Measurements from ENCODE around the gene MYRF. TPM values are rescaled to one million over a fixed set of nuclear protein-coding genes. Genes with fewer than 3 reads are reported as not detected.

MYRF gene
- total and polyA plus RNA-seq, 2 donors (not counting 1 experiment from before 2014, with no cell fraction given) = 0.27 to 0.34 TPM

DNA sequence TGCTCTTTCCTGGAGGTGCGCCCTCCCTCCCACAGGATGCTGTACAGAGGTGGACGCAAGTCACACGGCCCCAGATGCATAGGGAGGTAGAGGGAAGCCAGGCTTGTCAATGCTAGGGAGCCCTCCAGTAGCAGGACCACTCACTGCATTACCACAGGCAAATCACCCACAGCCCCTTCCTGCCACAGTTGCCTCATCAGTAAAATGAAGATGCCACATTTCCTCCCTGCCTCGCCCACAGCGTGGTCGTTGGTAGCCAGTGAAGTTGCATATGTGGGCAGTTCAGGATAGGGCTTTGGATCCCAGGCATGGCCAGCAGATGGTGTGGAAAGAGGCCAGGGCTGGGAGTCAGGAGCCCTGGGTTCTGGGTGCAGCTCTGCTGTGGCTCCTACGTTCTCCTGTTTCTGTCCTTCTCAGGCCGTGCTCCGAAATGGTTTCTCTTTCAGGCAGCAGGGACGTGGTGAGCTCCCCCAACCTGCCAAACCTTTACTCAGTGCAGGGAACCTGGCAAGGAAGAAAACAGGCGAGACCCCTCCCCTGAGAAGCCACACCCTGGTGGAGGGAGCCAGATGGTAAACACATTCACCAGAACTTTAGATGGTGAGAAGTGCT, 49.6 kb upstream of the MYRF start:
- H3K9ac ChIP-seq (ENCODE audit: low read length) = no peak overlapping the region
- DNase-seq (no peak), ATAC-seq (ENCODE audit: low read depth) (no peak)
- Mint-ChIP-seq H3K4me1 (peaks cover 1% of the 10 kb centered on the region), H3K27me3 (peaks cover 15% of the 10 kb centered on the region), H3K4me3 (no peak overlapping the region), H3K27ac (no peak overlapping the region), H3K9me3 (ENCODE audit: insufficient read depth) (no peaks in the 10 kb centered on the region)
- H3K27ac ChIP-seq (ENCODE audit: low read length in 2 of 2) = no peak overlapping the region
- H3K9me3 ChIP-seq (ENCODE audit: control extremely low read depth in 1 of 3, control insufficient read depth in 2 of 3, insufficient read depth in 1 of 3, low read length in 2 of 3) = peaks cover 0 to 2% (median 0%) of the 10 kb centered on the region in 3 donors
- H3K4me3 ChIP-seq (ENCODE audit: control extremely low read depth in 1 of 5, extremely low read depth in 1 of 5, insufficient read depth in 1 of 5, low read depth in 2 of 5, low read length in 4 of 5) = no peak overlapping the region
- no peaks in the 10 kb centered on the region for H3K79me2 ChIP-seq (ENCODE audit: control insufficient read depth, insufficient read depth, low read length)
- TF ChIP-seq CTCF (IDR thresholded peaks at IDR 0.05) = no peak
- no peak for TF ChIP-seq EZH2 (IDR thresholded peaks at IDR 0.05; ENCODE audit: borderline replicate concordance, insufficient read depth, low read depth, low read length, poor library complexity, severe bottlenecking)
- ChIA-PET CTCF (no interaction called here), POLR2A (no interaction called here)
- H3K4me2 ChIP-seq (replicated peaks; ENCODE audit: low read depth, low read length, poor library complexity, severe bottlenecking) = no peak overlapping the region
- WGBS (ENCODE audit: insufficient coverage) = 49% methylated on average over 4 of the region's 11 CpGs
- no peaks in the 10 kb centered on the region for H3K27me3 ChIP-seq (replicated peaks in 1 of 4; ENCODE audit: control extremely low read depth in 1 of 4, control insufficient read depth in 3 of 4, insufficient read depth in 4 of 4, low read length in 3 of 4)
- H3K36me3 ChIP-seq (replicated peaks in 1 of 2; ENCODE audit: control extremely low read depth in 1 of 2, control insufficient read depth in 1 of 2, extremely low read depth in 1 of 2, insufficient read depth in 2 of 2, low read length in 1 of 2) = no peaks in the 10 kb centered on the region
- no peaks in the 10 kb centered on the region for H3K4me1 ChIP-seq (ENCODE audit: control insufficient read depth in 2 of 2, insufficient read depth in 2 of 2, low read length in 2 of 2)
- H4K20me1 ChIP-seq (ENCODE audit: control insufficient read depth, insufficient read depth, low read length, poor library complexity, severe bottlenecking) = no peaks in the 10 kb centered on the region
- H2AFZ ChIP-seq (ENCODE audit: insufficient read depth, low read depth, low read length, poor library complexity, severe bottlenecking) = no peak overlapping the region
- intact Hi-C loops (cut with micrococcal nuclease) = no loop called here

DNA sequence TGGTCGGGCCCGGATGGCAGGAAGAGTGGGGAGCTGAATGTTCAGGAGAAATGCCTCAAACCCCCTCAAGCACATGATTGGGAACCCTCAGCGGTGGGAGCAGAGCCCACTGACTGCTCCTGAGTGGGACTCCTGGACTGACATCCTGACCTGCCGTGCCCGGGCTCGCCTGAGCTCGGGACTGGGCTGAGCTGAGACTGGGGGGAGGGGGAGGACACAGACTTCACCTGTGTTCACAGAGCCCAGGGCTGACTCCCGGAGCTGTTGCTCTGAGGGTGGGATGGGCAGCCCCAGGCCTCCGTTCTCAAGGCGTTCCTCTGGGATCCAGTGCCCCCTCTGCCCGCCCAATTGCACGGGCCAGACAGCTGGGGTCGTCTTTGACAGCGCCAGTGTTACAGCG, 47.6 kb upstream of the MYRF start:
- ChIA-PET CTCF (no interaction called here), POLR2A (no interaction called here)
- intact Hi-C loops (cut with micrococcal nuclease) = no loop called here
- WGBS (ENCODE audit: insufficient coverage) = 91% methylated on average over 15 of the region's 15 CpGs
- no peak overlapping the region for H3K27ac ChIP-seq (ENCODE audit: low read length in 2 of 2)
- no peak overlapping the region for H3K4me2 ChIP-seq (replicated peaks; ENCODE audit: low read depth, low read length, poor library complexity, severe bottlenecking)
- DNase-seq = no peak
- H3K9ac ChIP-seq (ENCODE audit: low read length) = no peak overlapping the region
- H3K4me3 ChIP-seq (ENCODE audit: control extremely low read depth in 1 of 5, extremely low read depth in 1 of 5, insufficient read depth in 1 of 5, low read depth in 2 of 5, low read length in 4 of 5) = no peak overlapping the region
- no peak overlapping the region for H2AFZ ChIP-seq (ENCODE audit: insufficient read depth, low read depth, low read length, poor library complexity, severe bottlenecking)
- no peaks in the 10 kb centered on the region for H3K79me2 ChIP-seq (ENCODE audit: control insufficient read depth, insufficient read depth, low read length)
- no peak for ATAC-seq (ENCODE audit: low read depth)
- H3K9me3 ChIP-seq (ENCODE audit: control extremely low read depth in 1 of 3, control insufficient read depth in 2 of 3, insufficient read depth in 1 of 3, low read length in 2 of 3) = peaks cover 0 to 2% (median 0%) of the 10 kb centered on the region in 3 donors
- Mint-ChIP-seq H3K4me1 (peaks cover 1% of the 10 kb centered on the region), H3K27ac (no peak overlapping the region), H3K9me3 (ENCODE audit: insufficient read depth) (no peaks in the 10 kb centered on the region), H3K4me3 (no peak overlapping the region), H3K27me3 (peaks cover 15% of the 10 kb centered on the region)
- no peaks in the 10 kb centered on the region for H3K4me1 ChIP-seq (ENCODE audit: control insufficient read depth in 2 of 2, insufficient read depth in 2 of 2, low read length in 2 of 2)
- no peaks in the 10 kb centered on the region for H3K27me3 ChIP-seq (replicated peaks in 1 of 4; ENCODE audit: control extremely low read depth in 1 of 4, control insufficient read depth in 3 of 4, insufficient read depth in 4 of 4, low read length in 3 of 4)
- TF ChIP-seq EZH2 (IDR thresholded peaks at IDR 0.05; ENCODE audit: borderline replicate concordance, insufficient read depth, low read depth, low read length, poor library complexity, severe bottlenecking) = no peak
- TF ChIP-seq CTCF (IDR thresholded peaks at IDR 0.05) = no peak
- no peaks in the 10 kb centered on the region for H3K36me3 ChIP-seq (replicated peaks in 1 of 2; ENCODE audit: control extremely low read depth in 1 of 2, control insufficient read depth in 1 of 2, extremely low read depth in 1 of 2, insufficient read depth in 2 of 2, low read length in 1 of 2)
- no peaks in the 10 kb centered on the region for H4K20me1 ChIP-seq (ENCODE audit: control insufficient read depth, insufficient read depth, low read length, poor library complexity, severe bottlenecking)

Measured in B cell (primary cell).